Hepatocyte (in vitro differentiated cells): ENCODE measurements around the gene MUC2.

ENCODE experiments used
- CTCF ChIP-seq: fragments of 200-600 bp; sonication (generic); IDR thresholded peaks from 2 replicates; pipeline ENCODE4 v1.5.1; 2016; ENCODE audit warnings: antibody characterized with exemption, mild to moderate bottlenecking; ENCODE audit not compliant: poor library complexity
- EZH2phosphoT487 ChIP-seq: fragments of 200-600 bp; sonication (generic); IDR thresholded peaks from one replicate; pipeline ENCODE4 v1.6.1; 2018; ENCODE audit warnings: antibody characterized with exemption, mild to moderate bottlenecking, low read depth, moderate library complexity; ENCODE audit not compliant: unreplicated experiment, severe bottlenecking

GRCh38 chr11:1089738-1090599, 15.3 kb downstream of the MUC2 start:
- TF ChIP-seq EZH2phosphoT487 (no peak), CTCF (no peak)
